Activated CD8-positive, alpha-beta memory T cell treated with anti-CD3 and anti-CD28 coated beads for 36 hours (primary cell): ENCODE data around the gene CEP89. TPM values are rescaled to one million over a fixed set of nuclear protein-coding genes. Genes with fewer than 3 reads are reported as not detected.
"Not testable (repeated sequence)": the region's sequence is repeated elsewhere in the genome, so short reads cannot be mapped to it uniquely, and the experiment has no call there.

Experiments
- CTCF ChIA-PET: fragments of 350-600 bp; sonication (Branson Sonifier 250); formaldehyde crosslinking; loops from one replicate; lab custom pipeline; 2021; ENCODE audit warnings: antibody characterized with exemption; lab: Charles Lee
- POLR2A ChIA-PET: fragments of 350-600 bp; sonication (Branson Sonifier 250); formaldehyde crosslinking; loops from one replicate; lab custom pipeline; 2021; ENCODE audit warnings: antibody characterized with exemption; lab: Charles Lee
- total RNA-seq, 2 experiments: library from RNA; stranded (reverse); gene quantifications; one replicate each; pipeline ENCODE4 v1.2.3, GENCODE V29; 2021

CEP89 gene
- 10 to 100 TPM; 18.5 to 19.5 TPM for total RNA-seq

DNA sequence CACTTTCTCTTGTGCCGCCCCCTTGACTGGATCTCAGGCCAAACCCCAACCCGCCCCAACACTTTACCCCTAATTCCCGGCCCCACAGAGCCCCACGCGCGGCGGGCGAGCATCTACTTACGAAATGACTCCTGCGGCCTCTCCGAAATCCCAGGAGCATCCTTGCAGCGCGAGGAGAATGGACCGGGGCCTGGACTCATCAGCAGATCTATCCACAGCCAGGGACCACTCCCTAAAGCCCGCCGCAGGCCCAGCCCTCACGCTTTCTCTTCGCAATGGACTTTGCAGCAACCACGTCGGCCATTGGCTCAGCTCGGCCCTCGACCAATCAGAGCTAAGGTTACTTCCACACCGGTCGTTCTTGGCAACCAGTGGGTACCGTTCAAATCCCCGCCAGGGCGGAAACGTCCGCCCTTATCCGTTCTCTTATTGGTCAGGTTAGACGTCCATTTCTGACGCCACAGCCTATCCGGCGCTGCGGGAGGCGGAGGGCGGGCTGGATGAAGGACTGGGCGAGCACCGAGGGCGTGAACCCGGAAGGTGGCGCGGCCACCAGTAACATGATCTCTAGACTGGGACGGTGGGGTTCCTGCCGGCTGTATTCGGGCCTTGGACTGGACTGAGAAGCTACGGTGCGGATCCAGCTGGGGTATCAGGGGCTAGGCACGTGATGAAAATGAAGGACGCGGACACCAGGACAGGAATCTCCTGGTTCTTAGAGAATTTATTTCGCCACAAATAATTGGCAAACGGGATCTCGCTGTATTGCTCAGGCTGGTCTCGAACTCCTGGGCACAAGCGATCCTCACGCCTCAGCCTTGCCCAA is at the start of gene CEP89, which contains the start of gene FAAP24:
Gene CEP89 (minus strand): TSS at position 244 of the 826 bp plus-strand sequence. CDS start 84 bp downstream, at position 160.
Gene FAAP24 (plus strand): TSS at position 528 of the 826 bp plus-strand sequence. CDS start 955 bp downstream, outside the sequence.
- ChIA-PET CTCF (interaction anchor here (1.0 kb wide), 1 partner anchor 161 kb away, joined by 3 read pairs; no protein-coding TSS in a partner anchor), POLR2A (interaction anchor here (0.6 to 1.3 kb wide), 4 partner anchors 31 to 293 kb away, joined by 4 to 10 read pairs (median 6); partner anchors contain the start of genes GPATCH1 and NUDT19)

- POLR2A ChIA-PET, CTCF ChIA-PET: not testable (repeated sequence)
Measured at GRCh38 chr19:33010891-33011290, 39.1 kb upstream of the CEP89 start.

DNA sequence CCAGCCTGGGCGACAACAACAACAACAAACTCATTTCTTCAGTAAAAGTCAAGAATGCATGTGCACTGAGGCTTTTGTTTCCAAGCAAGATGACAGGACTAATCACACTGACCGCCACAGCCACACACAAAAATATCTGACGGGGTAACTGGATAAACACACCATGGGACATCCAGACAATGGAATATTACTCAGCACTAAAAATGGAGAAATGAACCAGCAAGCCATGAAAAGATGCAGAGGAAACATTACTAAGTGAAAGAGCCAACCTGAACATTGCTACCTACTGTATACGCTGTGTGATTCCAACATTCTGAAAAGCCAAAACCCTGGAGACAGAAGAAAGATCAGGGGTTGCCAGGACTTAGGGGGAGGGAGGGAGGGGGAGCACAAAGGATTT is 37.0 kb upstream of the CEP89 start:
- ChIA-PET POLR2A (no interaction called here), CTCF (no interaction called here)

DNA sequence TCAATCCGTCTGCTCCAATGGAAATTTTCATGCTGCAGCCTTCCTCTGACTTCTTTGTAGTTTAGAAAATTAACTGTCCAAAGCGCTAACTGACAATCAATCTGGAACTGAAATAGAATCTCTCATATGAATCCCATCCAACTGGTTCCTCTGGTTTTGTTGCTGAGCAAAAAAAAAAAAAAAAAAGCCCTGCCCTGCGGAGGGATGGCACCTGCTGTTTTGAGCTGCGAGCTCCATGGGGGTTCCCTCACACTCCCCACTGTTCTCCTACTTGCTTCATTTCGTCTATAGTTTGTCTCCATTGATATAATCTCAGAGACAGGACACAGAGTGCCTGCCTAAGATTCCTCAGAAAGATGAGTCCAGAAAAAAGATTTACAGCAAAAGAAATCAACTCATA is 33.7 kb upstream of the CEP89 start:
- POLR2A ChIA-PET, result no interaction called here
- CTCF ChIA-PET, result no interaction called here

DNA sequence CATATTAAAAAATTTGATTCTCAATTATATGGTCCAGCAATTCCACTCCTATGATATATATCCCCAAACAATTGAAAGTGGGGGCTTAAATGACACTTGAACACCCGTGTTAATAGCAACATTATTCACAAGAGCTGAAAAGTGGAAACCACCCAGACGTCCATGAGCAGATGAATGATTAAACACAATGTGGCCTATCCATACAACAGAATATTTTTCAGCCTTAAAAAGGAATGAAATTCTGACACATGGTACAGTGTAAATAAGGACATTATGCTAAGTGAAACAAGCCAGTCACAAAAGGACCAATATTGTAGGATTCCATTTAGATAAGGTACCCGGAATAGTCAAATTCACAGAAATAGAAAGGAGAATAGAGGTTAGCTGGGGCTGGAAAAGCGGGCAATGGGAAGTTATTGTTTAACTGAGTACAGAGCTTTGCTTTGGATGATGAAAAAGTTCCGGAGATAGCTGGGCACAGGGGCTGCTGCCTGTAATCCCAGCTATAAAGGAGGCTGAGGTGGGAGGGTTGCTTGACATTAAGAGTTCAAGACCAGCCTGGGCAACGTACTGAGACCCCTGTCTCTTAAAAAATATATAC is 31.8 kb upstream of the CEP89 start:
- POLR2A ChIA-PET, CTCF ChIA-PET: not testable (repeated sequence)

- POLR2A ChIA-PET, result not testable (repeated sequence)
Measured at GRCh38 chr19:33002126-33002865, 30.5 kb upstream of the CEP89 start.

GRCh38 chr19:33000910-33001309 is 29.2 kb upstream of the CEP89 start:
- ChIA-PET POLR2A (no interaction called here), CTCF (no interaction called here)

More at GRCh38 chr19:33002126-33002865, 30.5 kb upstream of the CEP89 start:
- CTCF ChIA-PET, result not testable (repeated sequence)

DNA sequence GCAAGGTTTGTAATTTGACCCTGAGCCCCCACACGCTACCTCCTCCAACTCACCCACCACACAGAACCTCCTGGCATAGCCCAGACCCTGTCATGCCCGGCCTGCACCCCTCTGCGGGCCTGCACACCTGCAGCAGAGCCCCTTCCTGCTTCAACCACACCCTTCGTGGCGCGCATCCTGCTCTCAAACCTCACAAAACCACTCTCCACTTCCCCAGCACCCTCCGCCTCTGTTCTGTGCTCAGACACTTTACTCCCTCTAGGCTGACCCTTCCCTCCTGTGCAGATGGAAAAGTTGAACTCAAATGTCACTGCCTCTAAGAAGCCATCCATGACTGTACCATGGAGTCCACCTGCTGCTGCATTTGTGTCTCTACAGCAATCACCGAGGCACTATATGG is 28.8 kb upstream of the CEP89 start:
- POLR2A ChIA-PET, result no interaction called here
- CTCF ChIA-PET, result no interaction called here

DNA sequence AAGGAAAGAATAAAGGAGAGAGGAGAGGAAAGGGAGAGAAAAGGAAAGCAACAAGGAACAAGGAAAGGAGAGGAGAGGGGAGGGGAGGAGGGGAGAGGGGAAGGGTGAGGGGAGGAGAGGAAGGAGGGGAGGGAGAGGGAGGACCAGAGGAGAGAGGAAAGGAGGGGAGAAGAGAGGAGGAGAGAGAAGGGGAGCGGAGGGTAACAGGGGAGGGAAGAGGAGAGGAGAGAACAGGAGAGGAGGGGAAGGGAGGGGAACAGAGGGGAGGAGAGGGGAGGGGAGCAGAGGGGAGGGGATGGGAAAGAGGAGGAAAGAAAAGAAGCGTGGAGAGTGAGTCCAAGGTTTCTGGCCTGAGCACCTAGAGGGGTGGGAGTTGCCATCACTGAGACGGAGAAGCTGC is 27.0 kb upstream of the CEP89 start:
- ChIA-PET CTCF (no interaction called here), POLR2A (no interaction called here)

DNA sequence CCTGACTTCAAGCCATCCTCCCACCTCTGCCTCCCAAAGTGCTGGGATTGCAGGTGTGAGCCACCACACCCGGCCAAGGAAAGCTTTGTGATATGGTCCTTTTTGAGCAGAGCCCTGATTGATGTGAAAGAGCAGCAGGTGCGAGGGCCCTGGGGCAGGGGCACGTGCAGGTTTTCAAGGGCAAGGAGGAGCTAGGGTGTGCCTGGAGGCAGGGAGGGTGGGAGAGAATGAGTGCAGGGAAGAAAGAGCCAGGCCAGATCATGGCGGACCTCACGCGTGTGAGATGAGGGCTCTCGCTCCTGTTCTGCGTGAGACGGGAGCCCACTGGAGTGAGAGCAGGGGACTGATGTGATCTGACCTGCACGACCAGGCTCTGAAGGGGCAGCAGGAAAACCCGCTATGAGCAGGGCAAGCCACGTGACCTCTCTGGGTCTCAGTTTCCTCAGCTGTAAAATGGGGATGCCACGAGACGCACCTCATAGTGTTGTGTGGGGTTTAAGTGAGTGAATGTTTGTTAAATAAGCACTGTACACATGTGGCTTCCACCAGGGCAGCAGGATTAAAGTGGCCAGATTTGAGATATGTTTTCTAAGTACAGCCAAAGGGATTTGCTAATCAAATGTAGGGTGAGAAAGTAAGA is 26.1 kb upstream of the CEP89 start:
- ChIA-PET CTCF (no interaction called here), POLR2A (no interaction called here)

GRCh38 chr19:32997061-32997464 is 25.3 kb upstream of the CEP89 start:
- CTCF ChIA-PET, POLR2A ChIA-PET: not testable (repeated sequence)

DNA sequence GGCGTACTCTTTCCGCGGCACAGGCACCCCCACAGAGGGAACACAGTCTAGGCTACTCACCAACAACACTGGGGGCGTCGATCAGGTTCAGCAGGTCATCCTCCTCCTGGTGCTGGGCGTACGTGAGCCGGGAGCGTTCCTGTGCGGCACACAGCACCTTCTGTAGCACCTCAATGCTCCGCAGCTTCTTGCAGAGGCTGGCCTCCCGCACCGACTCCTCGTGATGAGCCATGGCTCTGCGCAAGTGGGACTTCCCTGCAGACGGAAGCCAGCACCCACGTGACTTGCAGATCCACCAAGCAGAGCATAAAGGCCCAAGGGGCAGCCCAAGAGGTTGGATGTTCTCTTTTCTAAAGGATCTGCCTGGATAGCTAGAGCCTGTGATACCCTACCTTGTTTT is 24.2 kb upstream of the CEP89 start:
- CTCF ChIA-PET, result not testable (repeated sequence)

GRCh38 chr19:32988724-32989123 is 17.0 kb upstream of the CEP89 start:
- ChIA-PET CTCF (no interaction called here), POLR2A (no interaction called here)

More for the DNA sequence above, 24.2 kb upstream of the CEP89 start:
- POLR2A ChIA-PET, result not testable (repeated sequence)

- CTCF ChIA-PET, POLR2A ChIA-PET: not testable (repeated sequence)
Measured at GRCh38 chr19:32988254-32988653, 16.5 kb upstream of the CEP89 start.

DNA sequence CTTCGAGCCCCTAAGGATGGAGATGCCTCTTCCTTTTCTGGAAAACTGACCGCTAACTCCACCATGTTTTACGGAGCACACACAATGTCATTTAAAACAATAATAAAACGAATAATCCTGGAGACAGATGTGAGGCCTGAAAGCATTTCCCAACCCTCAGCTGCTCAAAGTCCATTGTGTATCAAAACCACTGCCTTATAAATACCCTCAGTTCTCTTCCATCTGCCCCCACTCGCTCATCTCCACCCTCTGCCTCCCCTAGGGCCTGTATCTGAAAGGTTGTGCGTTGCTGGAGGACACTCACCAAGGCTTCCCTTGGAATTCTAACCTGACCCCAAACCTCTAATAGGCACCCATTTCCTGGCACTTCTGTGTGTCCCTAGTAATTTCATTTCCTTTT is 10.7 kb upstream of the CEP89 start:
- POLR2A ChIA-PET, CTCF ChIA-PET: not testable (repeated sequence)

DNA sequence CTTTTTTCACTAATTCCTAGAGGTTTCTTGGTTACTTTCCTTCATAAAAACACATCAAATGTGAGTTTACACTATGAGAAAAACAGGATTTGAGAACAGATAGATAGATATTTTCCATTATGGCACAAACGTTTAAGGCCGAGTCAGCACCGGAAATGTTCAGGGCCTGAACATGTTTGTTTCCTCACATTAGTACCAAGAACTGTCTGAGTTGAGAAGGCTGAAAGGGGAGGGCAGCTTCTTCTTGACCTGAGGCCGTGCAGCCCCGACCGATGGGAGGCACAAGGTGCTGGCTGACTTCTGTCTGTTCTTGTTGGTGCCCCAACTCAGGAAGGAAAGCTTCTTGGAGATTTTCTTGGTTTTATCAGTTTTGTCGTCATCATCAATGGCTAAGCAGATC is 8.0 kb upstream of the CEP89 start:
- POLR2A ChIA-PET, CTCF ChIA-PET: not testable (repeated sequence)

- POLR2A ChIA-PET, result not testable (repeated sequence)
- CTCF ChIA-PET, result interaction anchor here (0.7 kb wide), 1 partner anchor 113 kb away, joined by 3 read pairs; no protein-coding TSS in a partner anchor
Measured at GRCh38 chr19:32977813-32978212, 6.1 kb upstream of the CEP89 start.

- ChIA-PET POLR2A (no interaction called here), CTCF (interaction anchor here (0.7 kb wide), 1 partner anchor 113 kb away, joined by 3 read pairs; no protein-coding TSS in a partner anchor)
Measured at GRCh38 chr19:32977280-32977679, 5.5 kb upstream of the CEP89 start.

DNA sequence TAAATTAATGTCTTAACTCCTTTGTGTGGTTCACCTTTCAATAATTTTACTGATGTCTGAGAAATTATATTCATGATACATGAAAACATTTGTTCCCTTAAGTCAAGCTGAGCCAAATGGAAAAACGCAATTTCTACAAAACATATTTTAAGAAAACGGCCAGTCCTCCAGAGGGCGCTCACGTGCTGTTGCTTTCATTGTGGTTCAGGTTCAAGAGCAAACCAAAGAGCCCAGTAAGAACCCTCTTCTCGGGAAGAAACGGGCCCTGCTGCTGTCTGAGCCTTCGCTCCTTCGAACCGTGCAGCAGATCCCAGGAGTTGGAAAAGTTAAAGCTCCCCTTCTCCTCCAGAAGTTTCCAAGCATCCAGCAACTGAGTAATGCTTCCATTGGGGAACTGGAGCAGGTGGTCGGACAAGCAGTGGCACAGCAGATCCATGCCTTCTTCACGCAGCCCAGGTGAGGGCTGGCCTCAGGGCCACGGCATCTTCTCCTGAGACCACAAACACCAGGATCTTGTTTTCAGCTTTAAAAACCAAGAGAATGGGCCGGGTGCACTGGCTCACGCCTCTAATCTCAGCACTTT is 4.6 kb upstream of the CEP89 start:
- CTCF ChIA-PET, result interaction anchor here (0.7 kb wide), 3 partner anchors 9 to 1006 kb away, joined by 3 to 4 read pairs (median 3); no protein-coding TSS in a partner anchor
- POLR2A ChIA-PET, result no interaction called here
